Calu3 (cell line): ENCODE data around the gene ADGRG4. TPM values are rescaled to one million over a fixed set of nuclear protein-coding genes. Genes with fewer than 3 reads are reported as not detected.
A peak's percentile ranks its signal among the peaks of the same experiment; 100 is the strongest.

Source experiments
- BruUV-seq: library from RNA; stranded (reverse); fragments of 400-500 nt; replicated peaks from 2 replicates; lab custom pipeline; 2021; lab: Mats Ljungman, UMichigan
- CTCF ChIA-PET: fragments of 300-600 bp; sonication (Branson Sonifier 250); formaldehyde crosslinking; loops from one replicate; lab custom pipeline; 2022; ENCODE audit warnings: antibody characterized with exemption; lab: Charles Lee
- DNase-seq: peaks from one replicate; pipeline ENCODE4 v3.0.0; 2022
- H3K27ac Mint-ChIP-seq: one replicate; pipeline ENCODE4 v1.8.0; 2022; ENCODE audit warnings: mixed read lengths; ENCODE audit not compliant: unreplicated experiment
- H3K27me3 Mint-ChIP-seq: one replicate; pipeline ENCODE4 v1.8.0; 2022; ENCODE audit warnings: mixed read lengths; ENCODE audit not compliant: unreplicated experiment
- H3K36me3 Mint-ChIP-seq: one replicate; pipeline ENCODE4 v1.8.0; 2022; ENCODE audit warnings: mild to moderate bottlenecking, moderate library complexity, mixed read lengths; ENCODE audit not compliant: insufficient read depth, unreplicated experiment
- H3K4me1 Mint-ChIP-seq: one replicate; pipeline ENCODE4 v1.8.0; 2022; ENCODE audit warnings: mild to moderate bottlenecking, low read depth, mixed read lengths; ENCODE audit not compliant: unreplicated experiment
- H3K4me3 Mint-ChIP-seq: one replicate; pipeline ENCODE4 v1.8.0; 2022; ENCODE audit warnings: mild to moderate bottlenecking, low read depth, moderate library complexity, mixed read lengths; ENCODE audit not compliant: unreplicated experiment
- H3K9me3 Mint-ChIP-seq: one replicate; pipeline ENCODE4 v1.8.0; 2022; ENCODE audit warnings: low read depth, mixed read lengths; ENCODE audit not compliant: unreplicated experiment
- intact Hi-C: fragments of 100-400 bp; cut with micrococcal nuclease; formaldehyde crosslinking; loops from one replicate; pipeline ENCODE4 v1.10.0; 2022; ENCODE audit not compliant: unreplicated experiment
- total RNA-seq: library from RNA; stranded (reverse); gene quantifications from 2 replicates; pipeline ENCODE4 v1.2.3, GENCODE V29; 2022
- TF ChIP-seq, protein P1 (sequence below): fragments of 200-600 bp; IDR thresholded peaks from one replicate; pipeline ENCODE4 v1.8.0; 2022; ENCODE audit warnings: antibody characterized with exemption; ENCODE audit not compliant: unreplicated experiment

The ADGRG4 gene
- total RNA-seq, 1 experiment from 2014 or later, result not detected

DNA sequence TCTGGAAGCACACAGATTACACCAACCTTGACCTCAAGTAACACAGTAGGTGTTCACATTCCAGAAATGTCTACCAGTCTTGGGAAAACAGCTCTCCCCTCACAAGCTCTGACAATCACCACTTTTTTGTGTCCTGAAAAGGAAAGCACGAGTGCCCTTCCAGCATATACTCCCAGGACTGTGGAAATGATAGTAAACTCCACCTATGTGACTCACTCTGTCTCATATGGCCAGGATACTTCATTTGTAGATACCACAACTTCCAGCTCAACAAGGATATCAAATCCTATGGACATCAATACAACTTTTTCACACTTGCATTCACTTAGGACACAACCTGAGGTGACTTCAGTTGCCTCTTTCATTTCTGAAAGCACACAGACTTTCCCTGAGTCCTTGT is 46.9 kb downstream of the ADGRG4 start:
- CTCF ChIA-PET, result no interaction called here
- intact Hi-C loops, result no loop called here
- no peaks in the 10 kb centered on the region for H3K27me3 Mint-ChIP-seq
- H3K9me3 Mint-ChIP-seq, result no peaks in the 10 kb centered on the region
- H3K27ac Mint-ChIP-seq, result no peak overlapping the region
- H3K4me1 Mint-ChIP-seq, result no peaks in the 10 kb centered on the region
- H3K36me3 Mint-ChIP-seq, result no peaks in the 10 kb centered on the region
- no peak overlapping the region for H3K4me3 Mint-ChIP-seq
- TF ChIP-seq, protein P1, sequence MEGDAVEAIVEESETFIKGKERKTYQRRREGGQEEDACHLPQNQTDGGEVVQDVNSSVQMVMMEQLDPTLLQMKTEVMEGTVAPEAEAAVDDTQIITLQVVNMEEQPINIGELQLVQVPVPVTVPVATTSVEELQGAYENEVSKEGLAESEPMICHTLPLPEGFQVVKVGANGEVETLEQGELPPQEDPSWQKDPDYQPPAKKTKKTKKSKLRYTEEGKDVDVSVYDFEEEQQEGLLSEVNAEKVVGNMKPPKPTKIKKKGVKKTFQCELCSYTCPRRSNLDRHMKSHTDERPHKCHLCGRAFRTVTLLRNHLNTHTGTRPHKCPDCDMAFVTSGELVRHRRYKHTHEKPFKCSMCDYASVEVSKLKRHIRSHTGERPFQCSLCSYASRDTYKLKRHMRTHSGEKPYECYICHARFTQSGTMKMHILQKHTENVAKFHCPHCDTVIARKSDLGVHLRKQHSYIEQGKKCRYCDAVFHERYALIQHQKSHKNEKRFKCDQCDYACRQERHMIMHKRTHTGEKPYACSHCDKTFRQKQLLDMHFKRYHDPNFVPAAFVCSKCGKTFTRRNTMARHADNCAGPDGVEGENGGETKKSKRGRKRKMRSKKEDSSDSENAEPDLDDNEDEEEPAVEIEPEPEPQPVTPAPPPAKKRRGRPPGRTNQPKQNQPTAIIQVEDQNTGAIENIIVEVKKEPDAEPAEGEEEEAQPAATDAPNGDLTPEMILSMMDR, result no peak
- BruUV-seq, result no TSS peak
- DNase-seq, result no peak

DNA sequence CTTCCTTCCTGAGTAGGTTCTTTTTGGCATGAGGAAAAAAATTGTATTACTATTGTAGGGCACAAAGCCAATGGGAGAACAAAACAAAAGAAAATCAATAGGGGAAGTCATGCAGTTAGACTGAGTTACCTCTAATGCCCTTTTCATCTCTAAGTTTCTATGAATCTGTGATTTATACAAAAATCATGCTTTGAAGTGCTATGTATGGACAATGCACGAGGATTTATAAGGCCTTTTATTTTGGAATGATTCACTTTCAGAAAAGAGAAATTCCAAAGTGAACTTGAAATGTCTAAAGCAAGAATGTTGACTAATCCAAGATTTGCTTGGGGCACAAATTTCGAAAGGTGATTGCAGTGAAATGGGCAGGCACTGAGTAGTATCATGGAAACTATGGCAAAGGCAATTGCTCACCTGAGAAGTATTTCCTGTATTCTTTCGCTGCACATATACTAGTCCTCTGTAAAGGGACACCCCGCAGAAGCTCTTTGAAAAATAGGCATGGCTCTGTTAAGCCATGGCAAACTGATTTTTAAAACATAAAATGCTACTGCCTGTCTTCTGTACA is 52.8 kb downstream of the ADGRG4 start:
- TF ChIP-seq, protein P1, result no peak
- BruUV-seq, result no TSS peak
- no peaks in the 10 kb centered on the region for H3K4me1 Mint-ChIP-seq
- H3K36me3 Mint-ChIP-seq, result no peaks in the 10 kb centered on the region
- H3K4me3 Mint-ChIP-seq, result no peak overlapping the region
- intact Hi-C loops, result no loop called here
- peak; percentile 28 for DNase-seq
- H3K9me3 Mint-ChIP-seq, result no peaks in the 10 kb centered on the region
- peak overlapping the region; percentile 50 for H3K27ac Mint-ChIP-seq
- H3K27me3 Mint-ChIP-seq, result no peaks in the 10 kb centered on the region
- CTCF ChIA-PET, result interaction anchor here (0.6 to 1.0 kb wide), 2 partner anchors 8 to 56 kb away, joined by 3 read pairs; no protein-coding TSS in a partner anchor

DNA sequence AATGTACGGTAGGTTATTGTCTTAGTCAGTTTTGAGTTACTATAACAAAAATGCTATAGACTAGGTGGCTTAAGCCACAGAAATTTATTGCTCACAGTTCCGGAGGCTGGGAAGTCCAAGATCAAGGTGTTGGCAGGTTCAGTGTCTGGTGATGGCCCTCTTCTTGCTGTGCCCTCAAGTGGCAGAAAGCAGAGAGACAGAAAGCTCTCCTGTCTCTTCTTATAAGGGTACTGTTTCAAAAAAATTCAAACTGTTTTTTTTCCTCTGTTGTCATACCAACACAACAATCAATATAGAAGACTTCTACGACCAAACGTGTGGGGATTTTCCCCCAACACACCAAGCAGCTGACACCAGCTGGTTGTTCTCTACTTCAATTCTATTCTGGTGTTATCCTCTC is 53.4 kb downstream of the ADGRG4 start:
- TF ChIP-seq, protein P1, result no peak
- Mint-ChIP-seq H3K27me3 (no peaks in the 10 kb centered on the region), H3K4me1 (no peaks in the 10 kb centered on the region), H3K9me3 (no peaks in the 10 kb centered on the region), H3K27ac (no peak overlapping the region), H3K4me3 (no peak overlapping the region), H3K36me3 (no peaks in the 10 kb centered on the region)
- CTCF ChIA-PET, result interaction anchor here (0.6 to 1.0 kb wide), 2 partner anchors 8 to 55 kb away, joined by 3 read pairs; no protein-coding TSS in a partner anchor
- intact Hi-C loops, result no loop called here
- no peak for DNase-seq
- BruUV-seq, result no TSS peak

DNA sequence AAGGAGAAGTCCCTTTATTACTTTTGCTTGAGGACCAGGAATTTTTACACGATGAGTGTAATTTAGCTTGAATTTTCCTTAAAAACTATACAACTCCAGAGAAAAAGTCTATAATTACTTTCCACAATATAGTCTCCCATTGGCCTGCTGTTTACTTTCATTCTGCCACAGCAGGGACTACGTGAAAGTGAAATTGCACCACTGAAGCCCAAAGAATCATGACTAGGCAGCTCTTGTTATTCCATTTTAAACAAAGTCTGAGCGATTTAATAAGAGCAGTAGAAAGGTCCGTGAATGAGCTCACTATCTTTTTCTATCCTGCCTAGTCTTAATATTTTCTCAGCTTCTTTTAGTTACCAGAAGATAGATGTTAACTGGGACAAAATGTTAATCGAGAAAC is 68.6 kb downstream of the ADGRG4 start:
- no peak for DNase-seq
- TF ChIP-seq, protein P1, result no peak
- Mint-ChIP-seq H3K9me3 (no peaks in the 10 kb centered on the region), H3K27ac (no peak overlapping the region), H3K4me1 (no peaks in the 10 kb centered on the region), H3K27me3 (no peaks in the 10 kb centered on the region), H3K4me3 (no peak overlapping the region), H3K36me3 (no peaks in the 10 kb centered on the region)
- CTCF ChIA-PET, result no interaction called here
- intact Hi-C loops, result no loop called here
- no TSS peak for BruUV-seq
